Stimulated activated CD8-positive, alpha-beta memory T cell treated with anti-CD3 and anti-CD28 coated beads, Interleukin-12 subunit alpha, Interleukin-12 subunit beta, amount 100 ng/mL, for 1 hour (primary cell): ENCODE results near the gene LRP8.

Experiments
- DNase-seq: peaks from one replicate; pipeline ENCODE4 v3.0.0-alpha.2; 2020; ENCODE audit warnings: low read depth

The LRP8 gene

DNA sequence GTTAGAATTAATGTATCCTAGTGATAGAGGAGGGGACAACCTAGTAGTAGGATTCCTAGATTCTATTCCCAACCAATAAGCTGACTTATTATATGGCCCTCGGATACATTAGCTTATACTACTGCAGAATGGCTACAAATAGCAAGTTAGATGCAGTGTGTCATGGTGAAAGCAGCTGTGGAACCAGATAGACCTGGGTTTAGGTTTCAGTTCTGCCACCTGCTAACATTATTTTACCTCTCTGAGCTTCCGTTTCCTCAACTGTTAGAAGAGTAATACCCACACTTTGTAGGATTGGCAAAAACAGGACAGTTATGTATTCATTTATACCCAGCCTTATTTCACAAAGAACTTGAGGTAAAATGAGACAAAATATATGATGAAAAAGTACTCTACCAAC is 67.9 kb downstream of the LRP8 start:
- no peak for DNase-seq

DNA sequence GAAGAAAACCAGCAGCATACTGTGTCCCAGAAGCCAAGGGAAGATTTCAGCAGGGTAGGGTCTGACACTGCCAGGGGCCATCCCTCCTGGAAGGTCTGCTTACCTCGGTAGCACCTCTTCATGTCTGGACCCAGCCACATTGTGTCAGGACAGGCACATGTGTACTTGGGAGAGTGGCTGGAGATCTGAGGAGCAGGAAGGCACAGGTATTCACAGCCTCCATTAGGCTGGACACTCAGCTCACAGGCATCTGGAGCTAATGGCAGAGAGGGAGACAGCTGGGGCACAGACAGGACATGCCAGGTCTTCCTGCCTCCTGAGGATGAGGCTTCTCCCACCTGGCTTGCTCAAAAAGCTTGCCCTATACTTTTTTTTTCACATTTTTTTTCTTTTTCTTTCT is 69.7 kb downstream of the LRP8 start:
- DNase-seq: no peak

DNA sequence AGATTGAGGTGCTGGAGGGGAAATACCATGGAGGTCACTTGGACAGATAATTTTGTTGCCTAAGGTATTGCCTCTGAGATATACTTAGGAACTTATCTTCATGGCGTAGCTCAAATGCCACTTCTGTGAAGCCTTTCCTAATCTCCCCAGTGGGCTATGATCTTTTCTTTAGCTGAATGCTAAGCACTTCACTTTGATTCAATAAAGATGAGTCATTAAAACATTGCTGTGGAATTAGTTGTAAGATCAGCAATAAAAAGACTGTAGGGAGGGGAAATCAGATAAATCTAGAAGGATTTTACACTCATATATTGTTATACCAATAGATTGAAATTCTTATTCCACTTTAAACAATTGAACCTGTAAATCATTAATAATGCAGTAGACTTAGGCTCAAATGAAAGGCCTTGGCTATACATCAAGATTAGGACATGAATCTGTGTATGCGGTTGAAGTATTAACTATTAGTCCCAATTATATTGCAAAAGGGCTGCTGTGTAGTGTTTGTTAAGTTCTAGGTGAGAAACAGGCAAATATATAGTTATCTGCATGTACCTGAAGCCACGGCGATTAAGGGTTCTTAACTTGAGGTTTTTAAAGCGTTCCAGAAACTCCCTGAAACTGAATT is 70.3 kb downstream of the LRP8 start:
- no peak for DNase-seq

DNA sequence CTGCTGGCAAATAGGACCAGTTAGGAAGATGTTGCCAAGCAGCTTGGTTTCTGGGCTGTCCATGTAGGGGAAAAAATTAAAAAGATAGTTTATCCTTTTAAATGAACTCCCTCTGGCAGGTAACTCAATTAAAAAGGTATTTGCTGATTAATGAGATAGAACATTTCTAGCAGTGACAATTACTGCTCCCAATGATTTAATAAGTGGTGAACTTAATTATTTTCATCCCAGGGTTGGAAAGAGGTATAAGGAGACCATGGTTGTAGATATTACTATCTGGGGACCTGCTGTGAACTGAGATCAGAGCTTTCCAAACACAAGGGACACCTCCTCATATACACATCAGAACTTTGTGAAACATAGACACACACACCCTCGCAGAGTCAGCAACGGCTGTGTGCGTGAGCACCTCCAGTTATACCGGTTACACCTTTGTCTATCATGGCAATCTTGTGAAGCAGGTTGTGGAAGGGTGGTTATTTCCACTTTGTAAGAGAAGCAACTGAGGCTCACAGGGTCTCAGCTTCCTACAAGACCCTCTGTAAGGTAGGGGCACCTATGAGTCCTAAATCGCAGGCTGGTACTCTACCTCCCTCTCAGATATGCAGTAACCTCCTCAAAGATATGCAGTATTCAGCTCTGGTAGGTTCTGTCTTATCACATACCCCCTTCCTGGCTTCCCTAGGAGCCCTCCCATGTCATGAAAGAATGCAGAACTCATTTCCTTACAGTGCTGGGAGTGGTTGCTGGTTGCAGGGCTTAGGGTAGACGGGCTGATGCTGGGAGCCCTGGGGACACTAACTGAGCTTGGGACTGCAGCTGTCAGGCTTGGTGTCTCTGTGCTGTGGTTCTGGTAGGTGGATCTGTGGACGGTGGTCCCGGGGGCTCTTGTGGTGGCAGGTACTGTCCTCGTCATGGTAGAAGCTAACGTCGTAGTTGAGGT is 71.1 kb downstream of the LRP8 start:
- DNase-seq: no peak

DNA sequence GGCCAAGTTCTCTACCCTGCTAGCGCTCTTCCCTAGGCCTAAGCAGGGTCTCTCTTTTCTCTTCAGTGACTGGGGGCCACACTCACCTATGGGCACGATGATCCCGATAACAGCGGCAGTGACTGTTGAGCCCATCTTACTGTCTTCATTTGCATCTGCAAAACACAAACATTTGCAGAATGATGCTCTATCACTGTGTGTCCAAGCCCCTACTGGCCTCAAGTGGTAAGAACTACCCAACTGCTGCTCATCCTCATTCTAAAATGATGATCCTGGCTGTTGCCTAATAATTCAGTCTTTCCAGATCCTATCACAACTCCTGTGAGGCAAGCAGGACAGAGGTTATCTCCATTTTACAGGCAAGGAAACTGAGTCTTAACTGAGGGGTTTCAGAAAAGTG is 72.8 kb downstream of the LRP8 start:
- no peak for DNase-seq

DNA sequence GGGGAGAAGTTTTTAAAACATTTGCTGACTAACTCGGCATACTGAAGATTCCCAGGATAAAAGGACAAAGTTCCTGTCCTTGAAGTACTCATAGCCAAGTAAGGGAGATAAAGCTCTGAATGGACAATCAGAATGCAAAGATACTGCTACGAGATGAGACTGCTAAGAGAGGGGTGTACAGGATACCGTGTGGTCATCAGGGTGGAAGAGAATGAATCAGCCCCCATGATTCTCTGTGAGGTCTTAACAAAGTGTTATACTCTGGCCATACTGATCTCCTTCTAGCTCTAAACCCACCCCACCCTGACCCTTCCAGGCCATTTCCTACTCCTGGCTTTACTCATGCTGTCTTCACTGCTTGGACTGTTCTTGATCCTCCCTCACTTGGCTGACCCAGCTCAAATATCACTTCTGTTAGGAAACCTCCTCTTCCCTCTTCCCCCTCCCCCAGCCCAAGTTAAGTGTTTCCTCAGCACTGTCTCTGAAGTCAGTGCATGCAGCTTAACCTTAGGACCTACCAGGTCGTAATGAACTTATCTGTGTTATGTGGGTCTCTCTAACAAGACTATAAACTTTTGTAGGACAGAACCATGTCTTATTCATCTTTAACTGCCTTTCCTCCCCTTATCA is 73.7 kb downstream of the LRP8 start:
- DNase-seq: no peak

DNA sequence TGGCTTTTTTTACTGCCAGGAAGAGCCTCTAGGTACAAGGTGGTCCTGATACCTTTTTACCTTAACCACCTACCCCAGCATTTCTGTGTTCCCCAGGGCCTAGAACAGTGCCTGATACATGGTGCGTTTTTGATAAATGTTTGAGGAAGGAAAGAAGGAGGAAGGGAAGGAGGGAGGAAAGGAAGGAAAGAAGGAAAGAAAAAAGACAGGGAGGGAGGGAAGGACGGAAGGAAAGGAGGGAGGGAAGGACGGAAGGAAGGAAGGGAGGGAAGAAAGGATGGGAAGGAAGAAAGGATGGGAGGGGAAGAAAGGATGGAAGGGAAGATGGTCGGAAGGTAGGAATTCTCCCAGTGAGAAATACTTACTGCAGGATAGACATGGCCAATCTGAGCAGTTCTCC is 77.5 kb downstream of the LRP8 start:
- DNase-seq: no peak

DNA sequence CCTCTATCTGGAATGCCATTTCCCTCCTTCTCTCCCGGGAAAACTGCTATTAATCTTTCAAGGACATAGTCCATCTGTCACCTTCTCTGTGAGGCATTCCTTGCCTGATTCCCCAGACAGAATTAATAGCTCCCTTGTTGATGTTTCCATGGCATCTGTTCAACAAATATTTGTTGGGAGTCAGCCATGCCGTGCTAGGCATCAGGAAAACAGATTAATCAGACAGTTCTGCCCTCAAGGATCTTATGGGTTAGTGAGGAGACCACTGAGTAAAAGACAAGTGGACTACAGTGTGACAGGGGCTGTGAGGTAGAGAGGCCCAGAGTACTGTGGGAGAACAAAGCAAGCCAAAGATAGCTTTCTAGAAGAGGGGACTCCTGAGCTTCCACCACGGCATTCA is 78.2 kb downstream of the LRP8 start:
- no peak for DNase-seq

DNA sequence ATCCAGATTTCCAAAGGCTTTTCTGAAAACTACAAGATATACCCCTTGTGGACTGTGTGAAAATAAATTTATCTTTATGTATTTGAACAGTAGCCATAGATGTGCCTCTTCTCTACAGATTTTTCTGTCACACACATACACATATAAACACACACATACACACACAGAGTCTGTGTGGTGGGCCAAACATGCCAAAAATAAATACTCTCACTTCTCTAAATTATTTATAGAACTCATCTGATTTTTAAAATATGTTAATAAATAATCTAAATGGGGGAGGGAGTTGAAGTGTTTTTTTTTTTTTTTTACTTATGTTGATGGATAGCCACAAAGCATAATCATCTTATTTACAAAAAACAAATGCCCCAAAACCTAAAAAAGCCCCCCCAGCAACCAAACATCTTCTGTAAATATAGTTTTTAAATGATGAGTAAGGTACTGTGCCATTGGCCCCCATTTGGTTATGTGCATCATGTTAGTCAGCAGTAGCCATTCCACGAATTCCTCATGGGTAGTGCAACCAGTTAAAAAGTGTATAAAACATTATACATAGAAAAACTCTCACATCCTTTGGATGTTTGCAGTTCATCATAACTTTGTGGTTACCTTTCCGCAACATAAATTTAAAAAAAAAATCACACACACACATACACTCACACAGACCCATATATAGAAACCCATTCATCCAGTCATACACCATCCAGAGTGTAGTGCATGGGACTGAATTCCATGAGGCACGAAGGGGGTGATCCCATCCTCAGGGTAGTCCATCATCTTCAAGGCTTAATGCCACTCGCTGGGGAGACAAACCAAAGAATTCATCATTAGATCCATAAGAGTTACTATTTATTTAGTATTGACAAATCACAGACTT is 81.4 kb downstream of the LRP8 start:
- DNase-seq: no peak

DNA sequence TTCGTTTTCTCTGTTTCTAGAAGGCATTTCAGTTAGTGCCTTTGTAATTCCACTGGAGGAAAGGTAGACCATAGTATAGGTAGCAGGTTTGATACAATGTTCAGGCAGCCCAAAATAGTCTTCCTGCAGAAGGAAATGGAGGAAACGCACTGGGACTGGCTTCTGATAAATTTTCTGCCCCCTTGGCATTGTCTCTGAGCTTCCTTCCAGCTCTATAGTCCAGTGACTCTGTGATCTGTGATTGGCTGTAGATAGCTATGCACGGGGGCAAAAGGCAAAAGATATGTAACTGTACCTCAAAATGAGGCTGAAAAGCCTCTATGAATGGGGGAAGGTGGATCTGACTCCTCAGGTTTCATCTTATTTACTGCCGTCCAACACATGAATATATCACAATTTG is 83.7 kb downstream of the LRP8 start:
- DNase-seq: no peak

DNA sequence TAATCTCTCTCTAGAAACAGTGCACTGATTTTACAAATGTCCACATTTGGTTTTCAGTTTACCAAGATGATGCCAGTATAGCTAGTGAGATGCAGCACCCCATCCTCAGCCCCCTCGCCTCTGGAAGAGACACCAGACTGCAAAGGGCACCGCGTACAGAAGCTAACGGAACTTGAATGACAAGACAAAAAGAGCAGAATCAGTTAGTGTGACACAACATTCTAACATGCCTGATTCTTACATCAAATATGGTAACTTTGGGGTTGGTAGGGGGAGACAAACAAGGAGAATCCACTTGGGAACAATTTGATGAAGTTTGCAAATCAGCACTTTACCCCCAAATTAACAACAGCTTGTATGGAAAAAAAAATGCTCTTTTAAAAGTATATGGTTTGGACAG is 85.5 kb downstream of the LRP8 start:
- DNase-seq: no peak

DNA sequence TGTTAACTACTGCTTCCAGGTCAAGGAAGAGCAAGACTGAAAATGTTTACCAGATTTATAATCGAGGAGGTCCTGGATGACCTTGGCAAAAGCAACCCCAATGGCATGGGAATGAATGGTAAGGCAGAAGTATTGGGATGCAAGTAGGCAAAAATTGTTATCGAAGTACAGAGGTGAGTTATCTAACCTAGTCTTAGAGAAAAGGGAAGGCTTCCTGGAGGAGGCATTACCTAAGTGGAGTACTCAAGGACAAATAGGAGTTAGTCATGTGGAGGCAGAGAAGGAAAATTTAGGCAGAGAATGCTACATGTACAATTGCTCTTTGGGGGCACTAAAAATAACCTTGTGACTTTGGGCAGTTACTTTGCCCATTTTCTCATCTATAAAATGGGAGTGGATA is 86.0 kb downstream of the LRP8 start:
- DNase-seq: no peak

DNA sequence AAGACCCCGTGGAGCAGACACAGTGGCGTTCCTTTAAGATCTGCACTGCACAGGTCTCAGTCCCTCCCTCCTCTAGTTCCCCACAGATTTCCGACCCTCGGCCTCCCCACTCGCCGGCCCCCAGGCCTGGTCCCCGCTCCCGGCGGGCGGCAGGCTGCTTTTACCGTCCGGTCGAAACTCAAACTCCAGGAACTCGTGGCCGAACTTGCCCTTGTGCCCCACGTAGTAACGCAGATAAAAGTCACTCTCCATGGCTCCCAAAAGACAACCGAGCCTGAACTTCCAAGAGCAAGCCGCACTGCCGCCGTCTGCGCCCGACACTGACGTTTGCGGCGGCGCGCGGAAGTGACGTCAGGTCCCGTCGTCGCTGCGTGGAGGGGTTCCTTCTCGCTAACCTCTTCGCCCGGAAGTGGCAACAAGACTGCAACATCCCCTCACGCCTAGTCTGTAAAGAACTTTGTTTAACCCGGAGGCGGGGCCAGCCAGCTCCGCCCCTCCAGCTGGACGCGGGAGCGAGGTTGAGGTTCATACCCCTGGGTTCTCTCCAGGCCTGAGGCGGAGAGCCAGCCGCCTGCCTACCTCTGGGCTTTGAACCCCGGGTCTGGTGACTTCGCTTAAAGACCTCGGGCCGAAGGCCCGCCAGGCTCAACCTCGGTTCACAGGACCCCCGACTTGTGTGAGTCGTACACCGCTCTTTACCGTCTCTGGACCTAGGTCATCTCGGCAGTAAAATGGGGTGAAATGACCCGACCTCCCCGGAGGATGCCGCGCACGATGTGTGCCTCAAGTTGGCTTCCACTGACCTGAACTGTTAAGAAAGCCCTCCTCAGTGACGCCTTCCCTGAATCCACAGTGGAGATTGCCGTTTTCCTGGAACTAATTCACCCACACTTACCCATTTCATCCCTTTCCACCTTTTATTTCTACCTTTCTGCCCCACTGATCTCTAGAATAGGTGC is 89.4 kb downstream of the LRP8 start, which contains the start of gene MAGOH:
MAGOH (minus strand) TSS at position 322 of the 959 bp plus-strand sequence; CDS start at position 252, 70 bp downstream.
- peak; percentile 92 for DNase-seq

DNA sequence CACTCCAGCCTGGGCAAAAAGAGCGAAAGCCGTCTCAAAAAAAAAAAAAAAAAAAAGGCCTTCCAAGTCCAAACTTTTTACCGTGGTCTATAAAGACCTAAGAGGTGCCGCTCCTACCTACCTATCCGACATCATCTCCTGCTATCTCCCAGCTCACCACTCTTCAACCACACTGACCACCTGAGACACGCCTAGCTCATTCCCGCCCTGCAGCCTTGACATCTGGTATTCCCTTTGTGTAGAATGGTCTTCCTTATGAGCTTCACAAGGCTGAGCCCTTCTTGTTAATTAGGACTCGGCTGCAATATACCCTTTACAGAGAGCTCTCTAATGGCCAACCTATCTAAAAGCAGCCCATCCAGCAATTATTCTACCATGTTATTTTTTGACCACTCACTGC is 90.2 kb downstream of the LRP8 start:
- no peak for DNase-seq

DNA sequence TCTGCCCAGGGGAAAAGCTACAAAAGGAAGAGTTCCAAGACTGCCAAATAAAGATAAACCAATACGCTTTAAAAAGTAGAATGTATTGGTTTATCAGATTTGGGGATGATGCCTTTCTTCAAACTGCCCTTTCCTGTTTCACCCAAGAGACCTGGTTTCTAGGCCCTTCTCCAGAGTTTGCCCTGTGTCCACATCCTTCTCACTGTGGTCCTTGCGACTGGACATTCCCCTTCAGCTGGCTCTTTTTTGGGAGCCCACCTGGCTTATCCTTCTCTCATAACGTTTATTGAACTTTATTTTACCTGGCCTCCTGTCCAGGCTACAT is 106.9 kb downstream of the LRP8 start:
- no peak for DNase-seq

DNA sequence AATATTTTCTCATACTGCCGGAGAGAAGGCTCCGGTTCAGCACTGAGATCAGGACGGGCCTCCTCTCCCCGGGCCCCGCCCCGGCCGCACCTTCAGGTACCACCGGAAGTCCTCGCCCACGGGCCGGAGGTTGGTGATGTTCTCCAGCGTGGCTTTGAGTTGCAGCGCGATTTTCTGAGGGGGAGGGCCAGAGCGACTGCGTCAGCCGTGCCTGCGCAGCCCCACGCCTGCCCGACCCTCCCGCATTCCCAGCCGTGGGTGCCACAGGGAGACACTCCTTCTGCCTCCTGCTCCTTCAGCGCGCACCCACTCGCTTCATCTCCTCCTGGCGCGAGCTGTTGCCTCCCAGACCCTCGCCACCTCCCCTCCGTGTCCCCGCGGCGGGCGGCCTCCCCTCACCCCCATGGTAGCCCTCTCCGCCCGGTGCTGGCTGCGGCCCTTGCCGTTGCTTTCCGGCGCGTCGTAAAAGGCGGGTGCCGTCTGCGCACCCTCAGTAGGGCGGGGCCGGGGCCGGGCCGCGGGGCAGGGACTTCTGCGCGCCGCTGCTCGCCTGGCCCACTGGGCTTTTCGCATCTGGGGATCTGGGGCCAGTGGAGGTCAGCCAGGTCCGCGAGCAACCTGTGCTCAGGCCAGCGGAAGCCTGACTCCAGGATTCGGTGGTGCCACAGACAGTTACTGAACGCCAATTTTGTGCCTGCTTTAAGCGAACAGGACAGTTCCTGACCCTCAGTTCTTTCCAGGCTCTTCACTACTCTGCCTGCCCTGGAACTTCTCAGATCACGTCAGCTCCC is 107.5 kb downstream of the LRP8 start, which contains the start of gene CZIB:
CZIB (minus strand) TSS at position 464 of the 791 bp plus-strand sequence; CDS start at position 405, 59 bp downstream.
- DNase-seq: peak; percentile 82

DNA sequence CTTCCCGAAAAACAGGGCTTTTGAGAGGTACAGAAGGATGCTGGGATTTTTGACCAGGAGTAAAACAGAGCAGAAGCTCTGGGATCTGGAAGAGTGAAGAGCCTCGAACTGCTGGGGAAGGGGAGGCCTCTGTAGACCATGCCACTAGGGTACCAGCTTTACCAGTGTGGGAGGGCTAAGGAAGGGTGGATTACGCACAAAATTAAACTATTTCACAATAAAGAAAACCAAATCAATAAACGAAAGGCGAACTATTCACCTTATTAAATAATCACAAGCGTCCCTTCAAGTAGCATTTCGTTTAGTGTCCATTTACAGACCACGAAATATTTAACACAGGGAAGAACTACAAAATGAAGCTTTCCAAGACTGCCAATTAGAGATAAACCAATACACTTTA is 108.2 kb downstream of the LRP8 start:
- DNase-seq: no peak

DNA sequence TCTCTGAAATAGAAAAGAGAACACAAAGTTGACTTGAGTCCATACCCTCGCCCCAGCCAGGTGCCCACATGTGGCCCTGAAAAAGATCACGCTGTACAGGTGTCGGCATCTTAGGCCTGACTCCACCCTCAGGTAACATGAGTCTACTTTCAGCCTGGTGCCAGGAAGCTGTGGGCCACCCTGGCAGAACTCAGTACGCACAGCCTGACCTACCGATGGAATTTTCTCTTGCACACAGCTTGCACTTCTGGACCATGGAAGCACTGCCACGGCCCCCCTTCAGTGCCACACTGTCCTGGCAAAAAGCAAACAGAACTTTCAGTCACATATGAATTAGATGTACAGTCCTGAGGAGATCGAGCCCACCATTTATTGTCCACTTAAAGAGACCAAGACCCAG is 109.7 kb downstream of the LRP8 start:
- DNase-seq: no peak

DNA sequence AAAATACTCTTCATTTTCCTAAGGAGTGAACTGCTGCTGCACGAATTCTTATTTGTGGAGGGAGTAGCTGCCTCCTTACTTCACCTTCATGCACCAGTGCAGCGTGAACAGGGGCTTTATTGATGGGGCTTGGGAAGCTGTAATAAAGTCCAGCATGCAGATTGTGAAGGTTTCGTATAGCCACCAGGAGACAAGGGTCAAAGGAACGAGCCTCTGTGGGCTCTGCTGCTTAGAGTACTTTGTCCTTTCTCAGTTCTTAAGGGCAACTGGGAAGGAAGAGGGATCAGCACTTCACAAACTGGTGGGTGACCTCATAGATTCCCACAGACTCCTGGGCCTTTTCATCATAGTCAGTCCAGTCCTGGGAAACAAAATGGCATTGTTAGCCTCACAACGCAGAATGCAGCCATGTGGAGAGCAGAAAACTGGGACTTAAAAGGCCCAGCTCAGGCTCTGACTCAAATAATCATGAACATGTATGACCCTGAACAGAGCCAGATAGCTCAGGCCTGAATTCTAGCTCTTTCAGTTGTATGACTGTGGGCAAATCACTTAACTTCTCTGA is 113.4 kb downstream of the LRP8 start:
- DNase-seq: no peak

DNA sequence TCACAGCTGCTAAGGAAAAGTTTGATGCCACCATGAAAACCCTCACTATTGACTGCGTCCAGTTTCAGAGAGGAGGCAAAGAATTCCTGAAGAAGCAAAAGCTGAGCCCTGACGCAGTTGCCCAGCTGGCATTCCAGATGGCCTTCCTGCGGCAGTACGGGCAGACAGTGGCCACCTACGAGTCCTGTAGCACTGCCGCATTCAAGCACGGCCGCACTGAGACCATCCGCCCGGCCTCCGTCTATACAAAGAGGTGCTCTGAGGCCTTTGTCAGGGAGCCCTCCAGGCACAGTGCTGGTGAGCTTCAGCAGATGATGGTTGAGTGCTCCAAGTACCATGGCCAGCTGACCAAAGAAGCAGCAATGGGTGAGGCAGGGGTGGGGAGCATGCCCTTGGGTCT is 116.9 kb downstream of the LRP8 start:
- DNase-seq: no peak
